ENCODE data around the gene PDX1.

Gene PDX1

GRCh38 chr13:27919934-27920676, at the start of gene PDX1:
PDX1 (plus strand) TSS chr13:27920000; CDS start chr13:27920139, 139 bp downstream.
- no peak for DNase-seq (ENCODE audit: low read depth)

GRCh38 chr13:27878274-27878673, 41.5 kb upstream of the PDX1 start:
- no peak for DNase-seq (ENCODE audit: low read depth)

- no peak for DNase-seq (ENCODE audit: low read depth)
Measured at GRCh38 chr13:27889471-27889870, 30.3 kb upstream of the PDX1 start.

- DNase-seq (ENCODE audit: low read depth), result no peak
Measured at GRCh38 chr13:27896726-27897125, 23.1 kb upstream of the PDX1 start.

GRCh38 chr13:27904719-27905118, 15.1 kb upstream of the PDX1 start:
- no peak for DNase-seq (ENCODE audit: low read depth)

- DNase-seq (ENCODE audit: low read depth), result no peak
Measured at GRCh38 chr13:27905650-27906049, 14.2 kb upstream of the PDX1 start.

- no peak for DNase-seq (ENCODE audit: low read depth)
Measured at GRCh38 chr13:27907121-27907787, 12.5 kb upstream of the PDX1 start.

GRCh38 chr13:27909378-27909777, 10.4 kb upstream of the PDX1 start:
- no peak for DNase-seq (ENCODE audit: low read depth)

GRCh38 chr13:27911521-27911920, 8.3 kb upstream of the PDX1 start:
- DNase-seq (ENCODE audit: low read depth), result no peak

- no peak for DNase-seq (ENCODE audit: low read depth)
Measured at GRCh38 chr13:27913160-27913559, 6.6 kb upstream of the PDX1 start.

GRCh38 chr13:27915301-27916207, 4.2 kb upstream of the PDX1 start:
- no peak for DNase-seq (ENCODE audit: low read depth)

- no peak for DNase-seq (ENCODE audit: low read depth)
Measured at GRCh38 chr13:27917121-27917947, 2.5 kb upstream of the PDX1 start.

GRCh38 chr13:27918041-27918917, 1.5 kb upstream of the PDX1 start:
- no peak for DNase-seq (ENCODE audit: low read depth)

GRCh38 chr13:27918918-27919658, 712 bp upstream of the PDX1 start:
- DNase-seq (ENCODE audit: low read depth), result no peak

- no peak for DNase-seq (ENCODE audit: low read depth)
Measured at GRCh38 chr13:27919659-27919933, 204 bp upstream of the PDX1 start.

GRCh38 chr13:27920677-27921420, 1.0 kb downstream of the PDX1 start:
- no peak for DNase-seq (ENCODE audit: low read depth)

GRCh38 chr13:27921421-27921960, 1.7 kb downstream of the PDX1 start:
- no peak for DNase-seq (ENCODE audit: low read depth)

GRCh38 chr13:27921961-27922882, 2.4 kb downstream of the PDX1 start:
- DNase-seq (ENCODE audit: low read depth), result no peak
